Neural cell (in vitro differentiated cells): ENCODE results near the gene FOXL2. TPM values are rescaled to one million over a fixed set of nuclear protein-coding genes. Genes with fewer than 3 reads are reported as not detected.

Experiments
- H2AFZ ChIP-seq: fragments of 200-600, 300-800 bp; sonication (generic), shearing (Covaris generic); 2 replicates; pipeline ENCODE4 v1.6.0; 2014; ENCODE audit warnings: low read depth, mild to moderate bottlenecking, antibody characterized with exemption, low read length, moderate library complexity
- H3F3A ChIP-seq: fragments of 200-600 bp; shearing (Covaris generic); 2 replicates; pipeline ENCODE4 v1.6.1; 2016; ENCODE audit warnings: mild to moderate bottlenecking, moderate library complexity, mixed read lengths, antibody characterized with exemption, low read length; ENCODE audit not compliant: insufficient read depth, poor library complexity, severe bottlenecking
- H3K27ac ChIP-seq: fragments of 200-600, 300-800 bp; sonication (generic), shearing (Covaris generic); 2 replicates; pipeline ENCODE4 v1.5.1; 2014; ENCODE audit warnings: mild to moderate bottlenecking, low read length, moderate library complexity
- H3K27me3 ChIP-seq: fragments of 300-800, 200-600 bp; sonication (generic), shearing (Covaris generic); 2 replicates; pipeline ENCODE4 v1.6.0; 2014; ENCODE audit warnings: mild to moderate bottlenecking, low read depth, low read length, moderate library complexity; ENCODE audit not compliant: insufficient read depth
- H3K36me3 ChIP-seq: fragments of 300-800, 200-600 bp; sonication (generic), shearing (Covaris generic); 2 replicates; pipeline ENCODE4 v1.5.1; 2014; ENCODE audit warnings: mild to moderate bottlenecking, antibody characterized with exemption, low read length, moderate library complexity; ENCODE audit not compliant: insufficient read depth
- H3K4me2 ChIP-seq: fragments of 300-800, 200-600 bp; sonication (generic), shearing (Covaris generic); 2 replicates; pipeline ENCODE4 v1.6.0; 2014; ENCODE audit warnings: mild to moderate bottlenecking, low read length
- H3K4me3 ChIP-seq: fragments of 300-800, 200-600 bp; sonication (generic), shearing (Covaris generic); 2 replicates; pipeline ENCODE4 v1.5.1; 2014; ENCODE audit warnings: mild to moderate bottlenecking, low read length, moderate library complexity
- H3K79me2 ChIP-seq: fragments of 200-600 bp; shearing (Covaris generic); replicated peaks from 2 replicates; pipeline ENCODE4 v1.6.0; 2014; ENCODE audit warnings: mild to moderate bottlenecking, low read length, moderate library complexity; ENCODE audit not compliant: insufficient read depth
- H3K9ac ChIP-seq: fragments of 300-800, 200-600 bp; sonication (generic), shearing (Covaris generic); 2 replicates; pipeline ENCODE4 v1.6.1; 2016; ENCODE audit warnings: mild to moderate bottlenecking, low read length, mixed read lengths
- H3K9me2 ChIP-seq: fragments of 200-600 bp; shearing (Covaris generic); 2 replicates; pipeline ENCODE4 v1.6.1; 2016; ENCODE audit warnings: mild to moderate bottlenecking, low read length, mixed read lengths; ENCODE audit not compliant: insufficient read depth
- H3K9me3 ChIP-seq: fragments of 200-600, 300-800 bp; sonication (generic), shearing (Covaris generic); 2 replicates; pipeline ENCODE4 v1.6.1; 2016; ENCODE audit warnings: mild to moderate bottlenecking, mixed run types, low read length, moderate library complexity, mixed read lengths
- H4K20me1 ChIP-seq: fragments of 200-600 bp; shearing (Covaris generic); 2 replicates; pipeline ENCODE4 v1.6.1; 2016; ENCODE audit warnings: mild to moderate bottlenecking, mixed run types; ENCODE audit not compliant: insufficient read depth
- CTCF ChIP-seq: fragments of 450-650 bp; IDR thresholded peaks from 2 replicates; pipeline ENCODE4 v1.5.1; 2014; ENCODE audit warnings: antibody characterized with exemption, mild to moderate bottlenecking, moderate library complexity; ENCODE audit not compliant: poor library complexity, severe bottlenecking
- EP300 ChIP-seq: fragments of 450-650 bp; conservative IDR thresholded peaks from 2 replicates; pipeline ENCODE4 v1.6.1; 2014; ENCODE audit warnings: antibody characterized with exemption, mild to moderate bottlenecking, moderate library complexity; ENCODE audit not compliant: poor library complexity, severe bottlenecking
- EZH2 ChIP-seq: fragments of 200-600, 300-800 bp; shearing (Covaris generic), sonication (generic); IDR thresholded peaks from 2 replicates; pipeline ENCODE4 v1.6.1; 2014; ENCODE audit warnings: antibody characterized with exemption, low read length, borderline replicate concordance, mild to moderate bottlenecking; ENCODE audit not compliant: insufficient read depth, poor library complexity, severe bottlenecking
- MXI1 ChIP-seq: fragments of 450-650 bp; conservative IDR thresholded peaks from 2 replicates; pipeline ENCODE4 v1.6.1; 2014; ENCODE audit warnings: antibody characterized with exemption, mild to moderate bottlenecking; ENCODE audit not compliant: poor library complexity, severe bottlenecking
- POLR2AphosphoS5 ChIP-seq: IDR thresholded peaks from 2 replicates; pipeline ENCODE4 v1.6.1; 2012
- RAD21 ChIP-seq: fragments of 450-650 bp; conservative IDR thresholded peaks from 2 replicates; pipeline ENCODE4 v1.6.1; 2014; ENCODE audit warnings: antibody characterized with exemption, mild to moderate bottlenecking, moderate library complexity
- REST ChIP-seq: IDR thresholded peaks from 2 replicates; pipeline ENCODE4 v1.6.1; 2012; ENCODE audit warnings: borderline replicate concordance
- SMC3 ChIP-seq: fragments of 450-650 bp; conservative IDR thresholded peaks from 2 replicates; pipeline ENCODE4 v1.6.1; 2014; ENCODE audit warnings: antibody characterized with exemption, mild to moderate bottlenecking, moderate library complexity; ENCODE audit not compliant: poor library complexity
- TAF1 ChIP-seq: IDR thresholded peaks from 2 replicates; pipeline ENCODE4 v1.6.1; 2012; ENCODE audit warnings: low read depth
- polyA plus RNA-seq: library from polyadenylated mRNA; depleted of rRNA; stranded (reverse); fragments of >200 nt; gene quantifications from 2 replicates; pipeline ENCODE4 v1.2.3, GENCODE V29; 2014

The FOXL2 gene
- polyA plus RNA-seq, 1 donor from 2014 or later, result not detected

GRCh38 chr3:138916824-138917223 is 30.1 kb downstream of the FOXL2 start:
- no peaks in the 10 kb centered on the region for H3K9me2 ChIP-seq
- no peak overlapping the region for H3K27ac ChIP-seq
- H3F3A ChIP-seq, result no peaks in the 10 kb centered on the region
- no peaks in the 10 kb centered on the region for H3K79me2 ChIP-seq
- no peaks in the 10 kb centered on the region for H3K9me3 ChIP-seq
- H4K20me1 ChIP-seq, result no peaks in the 10 kb centered on the region
- H2AFZ ChIP-seq, result no peak overlapping the region
- TF ChIP-seq EZH2, result no peak
- no peak for TF ChIP-seq REST
- TF ChIP-seq MXI1, result no peak
- TF ChIP-seq TAF1, result no peak
- no peak for TF ChIP-seq POLR2AphosphoS5
- TF ChIP-seq EP300, result no peak
- H3K4me3 ChIP-seq, result no peak overlapping the region
- no peak overlapping the region for H3K9ac ChIP-seq
- no peak overlapping the region for H3K4me2 ChIP-seq
- no peaks in the 10 kb centered on the region for H3K27me3 ChIP-seq
- H3K36me3 ChIP-seq, result no peaks in the 10 kb centered on the region

DNA sequence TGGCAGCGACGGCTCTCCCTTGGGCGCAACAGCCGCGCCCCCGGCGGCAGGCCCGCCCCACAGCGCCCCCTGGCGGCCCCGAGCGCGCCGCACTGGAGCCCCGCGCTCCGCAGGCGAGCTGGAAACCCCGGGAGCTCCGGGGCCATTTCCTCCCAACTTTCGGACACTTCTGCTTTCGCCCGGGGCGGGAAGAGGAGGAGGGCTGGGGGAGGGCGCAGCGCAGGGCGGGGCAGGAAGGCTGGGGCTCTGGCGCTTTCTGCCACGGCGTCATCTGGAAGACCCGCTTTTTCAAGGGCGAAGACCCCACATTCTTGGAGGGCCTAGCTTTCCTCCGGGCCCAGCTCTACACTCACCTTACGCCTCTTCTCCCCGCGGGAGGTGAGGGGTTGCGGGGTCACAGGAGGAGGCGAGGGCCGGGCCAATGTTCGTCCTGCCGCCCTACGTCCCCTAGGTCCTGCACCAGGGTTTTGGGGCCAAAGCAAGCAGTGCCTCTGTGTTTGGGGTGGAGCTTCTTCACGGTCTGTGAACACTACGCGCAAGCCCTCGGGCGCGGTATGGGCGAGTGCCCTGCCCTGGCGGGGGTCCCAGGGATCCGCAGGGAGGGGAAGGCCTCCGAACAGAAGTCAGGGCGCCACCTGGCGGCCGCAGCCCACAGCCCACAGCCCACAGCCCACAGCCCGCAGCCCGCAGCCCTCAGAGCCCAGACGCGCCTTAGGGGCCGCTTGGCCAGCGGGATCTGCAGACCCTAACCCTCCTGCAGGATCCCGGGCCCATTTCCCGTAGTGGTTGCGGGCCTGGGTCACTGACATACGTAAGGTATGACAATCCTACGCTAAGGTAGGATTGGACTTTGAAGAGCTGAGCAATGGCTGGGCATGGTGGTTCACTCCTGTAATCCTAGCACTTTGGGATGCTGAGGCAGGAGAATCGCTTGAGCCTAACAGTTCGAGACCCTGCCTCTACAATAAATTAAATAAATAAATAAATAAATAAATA is 31.1 kb downstream of the FOXL2 start:
- no peaks in the 10 kb centered on the region for H3K27me3 ChIP-seq
- no peaks in the 10 kb centered on the region for H3K79me2 ChIP-seq
- H3K9me3 ChIP-seq, result no peaks in the 10 kb centered on the region
- peak overlapping the region; percentile 60 for H3K9ac ChIP-seq
- H4K20me1 ChIP-seq, result no peaks in the 10 kb centered on the region
- peak overlapping the region; percentile 93 for H3K4me2 ChIP-seq
- H3K4me3 ChIP-seq, result peak overlapping the region; percentile 90
- H3K27ac ChIP-seq, result no peak overlapping the region
- H3K9me2 ChIP-seq, result no peaks in the 10 kb centered on the region
- H3K36me3 ChIP-seq, result no peaks in the 10 kb centered on the region
- TF ChIP-seq MXI1 (peak; percentile 14), REST (no peak), RAD21 (peak; percentile 75), TAF1 (no peak), EZH2 (no peak), CTCF (peak; percentile 80), SMC3 (peak; percentile 92), EP300 (no peak), POLR2AphosphoS5 (no peak)
- H2AFZ ChIP-seq, result peak overlapping the region; percentile 73
- H3F3A ChIP-seq, result no peaks in the 10 kb centered on the region
